Stimulated activated CD8-positive, alpha-beta memory T cell treated with anti-CD3 and anti-CD28 coated beads, Interleukin-15, amount 100 ng/mL, for 48 hours (primary cell): ENCODE results near the gene PTPRQ.

ENCODE experiments used
- DNase-seq, 2 donors: peaks; one replicate each; pipeline ENCODE4 v3.0.0-alpha.2; 2020; ENCODE audit warnings: low read depth in 2 of 2

PTPRQ gene

DNA sequence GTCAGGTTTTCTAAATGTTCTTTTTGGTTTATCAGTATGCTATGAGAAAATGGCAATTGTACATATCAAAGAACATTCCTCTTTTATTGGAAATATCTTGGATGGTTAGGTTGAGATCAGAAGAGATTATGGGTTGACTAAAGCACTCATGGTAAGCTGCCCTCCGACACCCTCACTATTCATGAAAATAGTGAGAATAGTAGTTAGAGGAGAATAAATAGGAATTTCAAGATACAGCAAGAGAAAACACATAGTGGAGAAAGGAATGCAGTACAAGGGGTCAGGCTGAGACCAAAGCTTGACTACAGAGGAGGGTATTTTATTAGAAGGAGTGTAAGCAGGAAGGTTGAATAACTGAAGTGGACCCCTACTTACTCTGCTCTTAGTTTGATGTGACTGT, 112.5 kb downstream of the PTPRQ start:
- DNase-seq: no peak

GRCh38 chr12:80559766-80560165, 115.7 kb downstream of the PTPRQ start:
- no peak for DNase-seq

DNA sequence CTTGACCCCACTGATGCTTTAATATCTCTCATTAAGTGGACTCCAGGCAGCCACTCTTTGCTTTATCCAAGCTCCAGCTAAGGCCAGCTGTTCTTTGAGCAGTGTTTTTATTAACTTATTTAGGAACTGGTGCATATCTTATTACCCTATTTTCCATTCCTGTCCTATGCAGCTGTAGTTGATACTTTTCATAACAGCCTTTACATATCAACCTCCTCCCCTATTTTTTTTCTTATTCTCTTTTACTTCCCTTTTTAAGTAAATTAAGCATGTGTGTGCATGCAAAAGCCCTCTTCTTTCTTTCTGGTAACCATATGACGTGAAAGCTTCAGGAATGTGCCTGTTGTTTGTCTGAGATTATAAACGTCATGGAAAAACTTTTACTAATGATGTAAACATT, 121.2 kb downstream of the PTPRQ start:
- DNase-seq: no peak

GRCh38 chr12:80567401-80567800, 123.4 kb downstream of the PTPRQ start:
- DNase-seq: no peak

DNA sequence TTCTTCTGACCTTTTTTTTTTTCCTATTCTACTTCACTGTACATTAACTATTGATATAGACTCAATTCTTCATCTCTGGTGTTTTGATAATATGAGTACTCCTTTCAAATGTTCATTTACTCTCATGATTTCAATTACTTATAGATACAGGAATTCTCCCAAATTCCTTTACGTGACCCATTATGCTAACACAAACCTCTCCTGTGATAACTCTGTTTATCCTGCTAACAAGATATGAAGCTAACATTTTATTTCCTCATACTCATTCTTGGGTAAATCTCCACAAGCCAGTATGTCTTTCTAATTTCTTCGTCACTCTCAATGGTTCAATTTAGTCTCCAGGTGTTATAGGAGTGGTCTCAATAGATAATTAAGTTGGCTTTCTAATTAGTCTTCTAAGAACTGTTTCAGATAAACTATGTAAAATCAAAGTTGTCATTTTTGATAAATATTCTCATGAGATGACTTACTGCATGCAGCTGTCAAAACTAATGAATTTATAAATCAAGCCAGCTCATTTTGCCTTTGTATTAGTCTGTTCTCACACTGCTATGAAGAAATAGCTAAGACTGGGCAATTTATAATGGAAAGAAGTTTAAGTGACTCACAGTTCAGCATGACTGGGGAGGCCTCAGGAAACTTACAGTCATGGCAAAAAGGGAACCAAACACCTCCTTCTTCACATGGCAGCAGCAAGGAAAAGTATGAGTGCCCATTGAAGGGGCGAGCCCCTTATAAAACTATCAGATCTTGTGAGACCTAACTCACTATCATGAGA, 132.8 kb downstream of the PTPRQ start:
- DNase-seq: no peak

DNA sequence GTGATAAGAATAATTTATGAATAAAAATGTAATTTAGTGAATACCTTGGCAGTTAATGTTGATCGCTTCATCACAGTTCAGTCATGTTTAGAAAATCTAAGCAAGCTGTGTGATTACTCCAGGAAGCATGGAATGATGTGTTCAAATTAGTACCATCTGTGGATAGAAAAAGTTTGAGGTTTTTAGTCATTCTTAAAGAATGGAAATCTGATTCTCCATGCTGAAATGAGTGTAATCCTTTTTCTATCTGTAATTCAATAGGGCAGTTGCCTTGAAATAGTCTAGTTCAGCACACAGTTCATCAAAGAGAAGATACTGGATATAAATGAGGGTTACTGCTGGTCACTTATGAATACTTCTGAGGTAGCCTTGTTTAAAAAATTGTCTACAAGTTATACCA, 136.2 kb downstream of the PTPRQ start:
- no peak for DNase-seq

- no peak for DNase-seq
These were observed 137.7 kb downstream of the PTPRQ start for GRCh38 chr12:80581783-80582182.

DNA sequence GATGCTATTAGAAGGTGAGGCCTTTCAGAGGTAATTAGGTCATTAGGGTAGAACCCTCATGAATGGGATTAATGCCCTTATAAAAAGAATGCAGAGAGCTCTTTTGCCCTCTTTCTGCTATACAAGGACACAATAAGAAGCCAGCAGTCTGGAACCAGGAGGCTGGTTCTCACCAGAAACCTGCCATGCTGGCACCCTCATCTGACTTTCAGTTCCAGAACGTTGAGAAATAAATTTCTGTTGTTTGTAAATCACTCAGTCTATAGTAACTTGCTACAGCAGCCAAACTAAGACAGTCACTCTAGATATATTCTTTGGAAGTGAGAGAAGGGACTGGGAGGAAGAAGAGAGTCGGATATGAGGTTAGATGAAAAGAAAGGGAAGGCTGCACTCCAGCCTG, 138.4 kb downstream of the PTPRQ start:
- DNase-seq: no peak

- no peak for DNase-seq
These were observed 145.0 kb downstream of the PTPRQ start for GRCh38 chr12:80589077-80589476.

DNA sequence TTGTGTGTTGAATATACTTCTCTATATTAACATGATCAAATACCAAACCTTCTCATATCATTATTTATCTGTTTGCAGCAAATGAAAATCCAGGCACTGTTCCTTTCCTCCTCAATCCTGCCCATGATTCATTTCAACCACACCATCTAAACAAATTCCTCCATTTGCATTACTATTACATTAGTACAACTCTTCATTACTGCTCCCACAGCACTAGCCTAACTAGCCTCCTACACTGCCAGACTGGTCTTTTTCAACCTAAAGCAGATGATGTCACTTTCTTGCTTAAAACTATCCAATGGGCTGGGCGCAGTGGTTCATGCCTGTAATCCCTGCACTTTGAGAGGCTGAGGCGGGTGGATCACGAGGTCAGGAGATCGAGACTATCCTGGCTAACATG, 146.1 kb downstream of the PTPRQ start:
- no peak for DNase-seq

DNA sequence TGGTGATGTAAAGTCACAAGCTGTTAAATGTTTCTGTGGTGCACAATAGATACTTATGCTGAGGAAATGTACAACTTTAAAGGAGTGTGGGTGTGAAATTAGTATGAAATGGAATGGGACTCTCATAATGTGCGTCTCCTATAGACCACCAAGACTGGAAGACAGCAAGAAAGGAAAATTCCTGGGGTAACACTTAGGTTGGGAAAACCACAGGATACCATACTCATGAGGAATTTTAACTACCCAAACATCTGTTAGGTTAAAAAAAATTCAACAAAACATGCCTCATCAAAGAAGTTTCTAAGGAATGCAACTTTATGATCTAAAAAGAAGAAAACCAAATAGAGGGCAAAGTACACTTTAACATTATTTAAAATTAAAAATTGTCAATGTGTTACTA, 149.7 kb downstream of the PTPRQ start:
- DNase-seq: no peak

GRCh38 chr12:80596509-80596908, 152.5 kb downstream of the PTPRQ start:
- DNase-seq: no peak

GRCh38 chr12:80598004-80598606, 154.1 kb downstream of the PTPRQ start:
- no peak for DNase-seq

DNA sequence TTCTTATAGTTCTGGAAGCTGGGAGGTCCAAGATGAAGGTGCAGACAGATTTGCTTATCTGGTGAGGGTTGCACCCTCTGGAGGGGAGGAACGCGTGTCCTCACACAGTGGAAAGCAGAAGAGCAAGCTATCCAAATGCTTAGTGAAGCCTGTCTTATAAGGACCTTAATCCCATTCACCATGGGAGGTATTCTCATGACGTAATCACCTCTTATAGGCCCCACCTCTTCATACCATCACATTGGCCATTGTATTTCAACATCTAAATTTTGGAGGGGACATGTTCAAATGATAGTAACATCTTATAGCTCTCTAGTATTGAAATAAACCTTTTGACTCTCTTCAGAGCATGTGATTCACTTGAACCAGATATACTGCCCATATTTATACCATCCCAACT, 158.4 kb downstream of the PTPRQ start:
- no peak for DNase-seq

DNA sequence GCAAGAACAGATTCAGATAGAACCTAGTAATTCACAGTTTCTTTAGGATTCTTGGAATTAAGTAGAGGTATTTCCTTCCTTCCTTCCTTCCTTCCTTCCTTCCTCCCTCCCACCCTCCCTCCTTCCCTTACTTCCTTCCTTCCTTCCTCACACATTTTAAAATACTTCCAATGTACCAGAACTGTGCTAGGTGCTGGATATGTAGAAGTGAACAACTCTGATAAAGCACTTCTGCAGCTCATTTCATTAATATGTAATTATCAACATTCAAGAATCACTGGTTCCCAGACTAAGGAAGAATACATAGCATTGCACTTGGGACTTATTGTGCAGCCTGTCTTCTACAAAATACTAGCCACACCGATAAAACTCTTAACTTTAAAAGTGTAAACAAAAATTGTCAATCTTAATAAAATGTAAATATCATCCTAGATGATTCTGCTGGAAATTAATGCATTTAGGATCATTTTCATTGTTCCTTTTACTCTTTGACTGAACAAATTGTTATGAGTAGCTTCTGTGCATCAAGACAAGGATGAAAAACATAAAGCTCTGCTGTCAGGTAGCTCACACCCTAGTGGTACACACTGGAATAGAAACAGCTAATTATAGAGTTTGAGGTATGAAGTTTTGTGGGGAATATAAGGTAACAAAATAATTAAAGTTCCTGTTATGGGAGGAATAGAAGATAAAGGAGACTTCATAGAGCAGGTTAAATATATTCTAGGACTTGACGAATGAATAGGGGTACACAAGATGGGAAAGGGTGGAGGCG, 163.5 kb downstream of the PTPRQ start:
- no peak for DNase-seq

DNA sequence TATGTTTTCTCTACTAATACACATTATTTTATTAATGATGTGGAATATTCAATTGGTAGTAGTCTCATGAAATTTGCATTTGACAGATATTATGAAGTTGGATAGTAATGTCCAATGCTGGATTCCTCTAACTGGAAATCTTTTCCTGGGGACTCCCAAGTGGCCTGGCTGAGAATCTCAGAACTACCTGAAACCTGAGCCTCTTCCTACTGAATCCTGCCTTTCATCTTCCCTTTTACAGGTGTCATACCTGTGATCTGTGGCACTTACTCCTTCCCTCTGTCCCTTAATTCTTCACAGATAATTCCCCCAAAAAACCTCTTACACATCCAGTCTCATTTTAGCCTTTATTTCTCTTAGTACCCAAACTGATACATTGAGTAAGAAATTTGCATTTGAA, 173.7 kb downstream of the PTPRQ start:
- no peak for DNase-seq

GRCh38 chr12:80620281-80620680, 176.2 kb downstream of the PTPRQ start:
- DNase-seq: no peak

- no peak for DNase-seq
These were observed 178.2 kb downstream of the PTPRQ start for GRCh38 chr12:80622271-80622670.

DNA sequence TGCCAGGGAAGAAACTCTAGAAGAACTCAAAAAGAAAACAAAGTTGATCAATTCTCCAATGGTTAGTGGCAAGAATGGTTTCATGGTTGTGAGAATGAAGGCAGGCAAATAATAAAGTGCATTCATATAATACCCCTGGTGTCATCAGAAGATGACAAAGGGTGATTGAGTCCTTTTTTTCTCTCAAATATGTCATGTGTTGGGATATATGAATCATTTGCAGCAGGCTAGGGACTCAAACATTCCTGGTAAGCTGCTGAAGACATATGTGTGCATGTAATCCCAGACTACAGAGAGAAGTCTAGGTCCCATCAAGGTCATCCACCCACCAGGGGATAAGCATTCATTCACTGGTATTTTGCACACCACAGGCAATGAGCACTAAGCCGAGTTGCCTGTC, 181.0 kb downstream of the PTPRQ start:
- DNase-seq: no peak

- DNase-seq: no peak
These were observed 181.9 kb downstream of the PTPRQ start for GRCh38 chr12:80625901-80626300.

DNA sequence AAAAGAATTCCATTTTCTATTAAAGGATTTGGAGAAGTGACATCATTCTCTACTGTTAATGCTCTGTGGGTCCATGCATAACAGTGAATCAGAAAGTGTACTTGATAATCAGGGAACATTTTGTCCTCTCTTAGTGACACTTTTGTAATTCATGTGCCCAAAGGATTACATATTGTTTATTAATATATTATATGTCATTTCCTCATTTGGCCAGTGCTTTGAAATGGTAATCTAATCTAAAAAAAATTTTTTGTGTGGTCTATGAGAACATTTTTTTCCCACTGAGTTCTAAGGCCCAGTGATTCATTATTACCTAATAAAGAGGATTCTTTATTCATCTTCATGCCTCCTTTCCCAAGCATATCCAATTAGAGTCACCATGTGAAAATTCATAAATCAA, 183.7 kb downstream of the PTPRQ start:
- DNase-seq: no peak

DNA sequence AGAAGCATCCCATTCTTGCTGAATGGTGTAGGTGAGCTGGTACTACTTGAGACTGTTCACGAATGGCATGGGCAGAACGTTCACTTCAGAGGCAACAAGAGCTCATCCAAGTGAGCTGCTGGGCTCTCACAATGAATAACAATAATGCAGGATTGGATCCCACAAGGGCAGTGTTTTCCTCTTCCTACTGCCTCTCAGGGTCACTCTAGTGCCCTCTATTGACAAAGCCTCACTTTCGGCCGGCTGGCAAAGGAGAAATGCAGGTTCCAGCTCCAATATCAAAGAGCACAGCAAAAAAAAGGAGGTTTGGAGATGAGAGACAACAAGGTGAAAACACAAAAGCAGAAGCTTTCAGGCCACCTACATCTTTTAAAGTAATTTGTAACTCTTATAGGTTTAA, 188.8 kb downstream of the PTPRQ start:
- no peak for DNase-seq

GRCh38 chr12:80634903-80635302, 190.9 kb downstream of the PTPRQ start:
- DNase-seq: no peak
